ENCODE measurements around the gene NCAPH2. TPM values are rescaled to one million over a fixed set of nuclear protein-coding genes. Genes with fewer than 3 reads are reported as not detected.

NCAPH2 gene
- total and polyA plus RNA-seq, 2 of the 13 experiments (the other 11 are each of a cell fraction or from before 2014, with no cell fraction given), result 28.1 to 64.4 TPM

DNA sequence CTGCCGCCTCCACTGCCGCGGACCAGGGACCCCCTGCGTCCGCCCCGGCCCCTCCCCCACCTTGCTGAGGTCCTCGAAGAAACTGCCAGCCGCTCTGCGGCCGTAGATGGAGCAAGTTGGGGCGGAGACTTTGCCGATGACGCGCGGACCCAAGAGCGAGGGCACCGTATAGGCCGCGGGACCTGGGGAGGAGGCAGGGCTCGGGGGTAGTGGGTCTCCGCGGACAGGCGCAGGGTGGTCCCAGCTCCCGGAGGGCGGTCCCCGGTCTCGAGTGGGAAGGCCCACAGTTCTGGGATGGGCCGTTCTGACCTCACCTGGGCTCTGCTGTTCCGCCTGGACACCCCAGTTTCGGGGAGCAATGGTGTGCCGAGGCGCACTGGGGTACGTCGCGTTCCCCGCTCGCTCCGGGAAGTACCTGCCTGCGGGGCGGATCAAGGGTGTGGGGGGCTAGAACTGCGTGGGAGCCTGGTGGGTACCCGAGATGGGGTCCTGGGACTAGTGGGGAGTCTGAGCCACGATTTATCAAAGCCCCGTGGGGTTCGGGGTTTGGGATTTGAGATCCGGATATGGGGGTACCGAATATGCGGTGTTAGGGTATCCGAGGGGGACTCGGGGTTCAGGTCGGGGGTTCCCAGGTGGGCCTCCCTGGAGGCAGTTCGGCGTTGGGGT, 23.0 kb downstream of the NCAPH2 start (continued):
- TF ChIP-seq, protein P1, sequence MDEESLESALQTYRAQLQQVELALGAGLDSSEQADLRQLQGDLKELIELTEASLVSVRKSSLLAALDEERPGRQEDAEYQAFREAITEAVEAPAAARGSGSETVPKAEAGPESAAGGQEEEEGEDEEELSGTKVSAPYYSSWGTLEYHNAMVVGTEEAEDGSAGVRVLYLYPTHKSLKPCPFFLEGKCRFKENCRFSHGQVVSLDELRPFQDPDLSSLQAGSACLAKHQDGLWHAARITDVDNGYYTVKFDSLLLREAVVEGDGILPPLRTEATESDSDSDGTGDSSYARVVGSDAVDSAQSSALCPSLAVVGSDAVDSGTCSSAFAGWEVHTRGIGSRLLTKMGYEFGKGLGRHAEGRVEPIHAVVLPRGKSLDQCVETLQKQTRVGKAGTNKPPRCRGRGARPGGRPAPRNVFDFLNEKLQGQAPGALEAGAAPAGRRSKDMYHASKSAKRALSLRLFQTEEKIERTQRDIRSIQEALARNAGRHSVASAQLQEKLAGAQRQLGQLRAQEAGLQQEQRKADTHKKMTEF (CRISPR knock-in tag; IDR thresholded peaks at IDR 0.05), result no peak
- TF ChIP-seq ZNF335 (CRISPR knock-in tag; IDR thresholded peaks at IDR 0.05) (no peak), PPARG (CRISPR knock-in tag; conservative IDR thresholded peaks at IDR 0.05) (no peak), ZFYVE20 (CRISPR knock-in tag; IDR thresholded peaks at IDR 0.05; ENCODE audit: borderline replicate concordance, low read depth) (no peak), IRF2 (CRISPR knock-in tag; IDR thresholded peaks at IDR 0.05) (0 out of 2 replicates have a peak, but pooled peaks have one; percentile 10), MBNL3 (CRISPR knock-in tag; conservative IDR thresholded peaks at IDR 0.05) (no peak), NFE2 (CRISPR knock-in tag; IDR thresholded peaks at IDR 0.05) (no peak), ZNF382 (CRISPR knock-in tag; IDR thresholded peaks at IDR 0.05; ENCODE audit: borderline replicate concordance) (no peak), PCBP2 (optimal IDR thresholded peaks at IDR 0.05; ENCODE audit: low read depth, low read length, poor library complexity, severe bottlenecking) (no peak), NRL (CRISPR knock-in tag; IDR thresholded peaks at IDR 0.05; ENCODE audit: borderline replicate concordance) (no peak), JARID2 (CRISPR knock-in tag; IDR thresholded peaks at IDR 0.05; ENCODE audit: insufficient replicate concordance) (no peak), FOXC1 (CRISPR knock-in tag; IDR thresholded peaks at IDR 0.05; ENCODE audit: borderline replicate concordance) (no peak)
- TF ChIP-seq, protein P2, sequence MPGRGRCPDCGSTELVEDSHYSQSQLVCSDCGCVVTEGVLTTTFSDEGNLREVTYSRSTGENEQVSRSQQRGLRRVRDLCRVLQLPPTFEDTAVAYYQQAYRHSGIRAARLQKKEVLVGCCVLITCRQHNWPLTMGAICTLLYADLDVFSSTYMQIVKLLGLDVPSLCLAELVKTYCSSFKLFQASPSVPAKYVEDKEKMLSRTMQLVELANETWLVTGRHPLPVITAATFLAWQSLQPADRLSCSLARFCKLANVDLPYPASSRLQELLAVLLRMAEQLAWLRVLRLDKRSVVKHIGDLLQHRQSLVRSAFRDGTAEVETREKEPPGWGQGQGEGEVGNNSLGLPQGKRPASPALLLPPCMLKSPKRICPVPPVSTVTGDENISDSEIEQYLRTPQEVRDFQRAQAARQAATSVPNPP (CRISPR knock-in tag; IDR thresholded peaks at IDR 0.05), result no peak; the same call in 1 of the 2 replicates
- TF ChIP-seq, protein P3, sequence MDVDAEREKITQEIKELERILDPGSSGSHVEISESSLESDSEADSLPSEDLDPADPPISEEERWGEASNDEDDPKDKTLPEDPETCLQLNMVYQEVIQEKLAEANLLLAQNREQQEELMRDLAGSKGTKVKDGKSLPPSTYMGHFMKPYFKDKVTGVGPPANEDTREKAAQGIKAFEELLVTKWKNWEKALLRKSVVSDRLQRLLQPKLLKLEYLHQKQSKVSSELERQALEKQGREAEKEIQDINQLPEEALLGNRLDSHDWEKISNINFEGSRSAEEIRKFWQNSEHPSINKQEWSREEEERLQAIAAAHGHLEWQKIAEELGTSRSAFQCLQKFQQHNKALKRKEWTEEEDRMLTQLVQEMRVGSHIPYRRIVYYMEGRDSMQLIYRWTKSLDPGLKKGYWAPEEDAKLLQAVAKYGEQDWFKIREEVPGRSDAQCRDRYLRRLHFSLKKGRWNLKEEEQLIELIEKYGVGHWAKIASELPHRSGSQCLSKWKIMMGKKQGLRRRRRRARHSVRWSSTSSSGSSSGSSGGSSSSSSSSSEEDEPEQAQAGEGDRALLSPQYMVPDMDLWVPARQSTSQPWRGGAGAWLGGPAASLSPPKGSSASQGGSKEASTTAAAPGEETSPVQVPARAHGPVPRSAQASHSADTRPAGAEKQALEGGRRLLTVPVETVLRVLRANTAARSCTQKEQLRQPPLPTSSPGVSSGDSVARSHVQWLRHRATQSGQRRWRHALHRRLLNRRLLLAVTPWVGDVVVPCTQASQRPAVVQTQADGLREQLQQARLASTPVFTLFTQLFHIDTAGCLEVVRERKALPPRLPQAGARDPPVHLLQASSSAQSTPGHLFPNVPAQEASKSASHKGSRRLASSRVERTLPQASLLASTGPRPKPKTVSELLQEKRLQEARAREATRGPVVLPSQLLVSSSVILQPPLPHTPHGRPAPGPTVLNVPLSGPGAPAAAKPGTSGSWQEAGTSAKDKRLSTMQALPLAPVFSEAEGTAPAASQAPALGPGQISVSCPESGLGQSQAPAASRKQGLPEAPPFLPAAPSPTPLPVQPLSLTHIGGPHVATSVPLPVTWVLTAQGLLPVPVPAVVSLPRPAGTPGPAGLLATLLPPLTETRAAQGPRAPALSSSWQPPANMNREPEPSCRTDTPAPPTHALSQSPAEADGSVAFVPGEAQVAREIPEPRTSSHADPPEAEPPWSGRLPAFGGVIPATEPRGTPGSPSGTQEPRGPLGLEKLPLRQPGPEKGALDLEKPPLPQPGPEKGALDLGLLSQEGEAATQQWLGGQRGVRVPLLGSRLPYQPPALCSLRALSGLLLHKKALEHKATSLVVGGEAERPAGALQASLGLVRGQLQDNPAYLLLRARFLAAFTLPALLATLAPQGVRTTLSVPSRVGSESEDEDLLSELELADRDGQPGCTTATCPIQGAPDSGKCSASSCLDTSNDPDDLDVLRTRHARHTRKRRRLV (CRISPR knock-in tag; IDR thresholded peaks at IDR 0.05), result no peak
- TF ChIP-seq, protein P4, sequence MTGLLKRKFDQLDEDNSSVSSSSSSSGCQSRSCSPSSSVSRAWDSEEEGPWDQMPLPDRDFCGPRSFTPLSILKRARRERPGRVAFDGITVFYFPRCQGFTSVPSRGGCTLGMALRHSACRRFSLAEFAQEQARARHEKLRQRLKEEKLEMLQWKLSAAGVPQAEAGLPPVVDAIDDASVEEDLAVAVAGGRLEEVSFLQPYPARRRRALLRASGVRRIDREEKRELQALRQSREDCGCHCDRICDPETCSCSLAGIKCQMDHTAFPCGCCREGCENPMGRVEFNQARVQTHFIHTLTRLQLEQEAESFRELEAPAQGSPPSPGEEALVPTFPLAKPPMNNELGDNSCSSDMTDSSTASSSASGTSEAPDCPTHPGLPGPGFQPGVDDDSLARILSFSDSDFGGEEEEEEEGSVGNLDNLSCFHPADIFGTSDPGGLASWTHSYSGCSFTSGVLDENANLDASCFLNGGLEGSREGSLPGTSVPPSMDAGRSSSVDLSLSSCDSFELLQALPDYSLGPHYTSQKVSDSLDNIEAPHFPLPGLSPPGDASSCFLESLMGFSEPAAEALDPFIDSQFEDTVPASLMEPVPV (CRISPR knock-in tag; IDR thresholded peaks at IDR 0.05), result peak; percentile 76
- TF ChIP-seq, protein P5, sequence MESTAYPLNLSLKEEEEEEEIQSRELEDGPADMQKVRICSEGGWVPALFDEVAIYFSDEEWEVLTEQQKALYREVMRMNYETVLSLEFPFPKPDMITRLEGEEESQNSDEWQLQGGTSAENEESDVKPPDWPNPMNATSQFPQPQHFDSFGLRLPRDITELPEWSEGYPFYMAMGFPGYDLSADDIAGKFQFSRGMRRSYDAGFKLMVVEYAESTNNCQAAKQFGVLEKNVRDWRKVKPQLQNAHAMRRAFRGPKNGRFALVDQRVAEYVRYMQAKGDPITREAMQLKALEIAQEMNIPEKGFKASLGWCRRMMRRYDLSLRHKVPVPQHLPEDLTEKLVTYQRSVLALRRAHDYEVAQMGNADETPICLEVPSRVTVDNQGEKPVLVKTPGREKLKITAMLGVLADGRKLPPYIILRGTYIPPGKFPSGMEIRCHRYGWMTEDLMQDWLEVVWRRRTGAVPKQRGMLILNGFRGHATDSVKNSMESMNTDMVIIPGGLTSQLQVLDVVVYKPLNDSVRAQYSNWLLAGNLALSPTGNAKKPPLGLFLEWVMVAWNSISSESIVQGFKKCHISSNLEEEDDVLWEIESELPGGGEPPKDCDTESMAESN (CRISPR knock-in tag; conservative IDR thresholded peaks at IDR 0.05), result no peak

All from HepG2 (cell line).